ENCODE data around the gene GRIK1.

The GRIK1 gene

GRCh38 chr21:29914326-29914725, 25.5 kb downstream of the GRIK1 start:
- FAIRE-seq (no peak), DNase-seq (ENCODE audit: insufficient read length, low spot score) (no peak)

GRCh38 chr21:29909571-29909970, 30.2 kb downstream of the GRIK1 start:
- DNase-seq (ENCODE audit: insufficient read length, low spot score) = no peak
- no peak for FAIRE-seq

GRCh38 chr21:29904359-29905282, 35.2 kb downstream of the GRIK1 start:
- DNase-seq (ENCODE audit: insufficient read length, low spot score) = no peak
- FAIRE-seq = no peak

DNA sequence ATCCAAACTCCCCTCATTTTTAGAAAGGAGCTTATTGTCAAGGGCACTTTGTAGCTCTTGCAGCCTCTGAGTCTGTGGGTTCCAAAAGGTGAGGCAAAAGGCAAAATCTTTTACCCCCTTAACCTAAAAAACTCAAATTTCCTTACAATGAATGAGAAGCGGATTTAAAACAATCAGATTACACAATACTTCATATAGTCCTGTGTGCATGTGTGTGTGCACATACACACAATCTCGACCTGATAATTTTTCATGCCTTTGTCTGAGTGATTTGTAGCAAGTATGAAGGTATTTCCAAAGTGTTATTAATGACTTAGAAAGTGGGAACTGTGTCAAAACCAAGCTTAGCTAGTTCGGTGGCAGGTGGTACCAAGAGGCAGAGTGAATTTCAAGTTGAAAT, 42.9 kb downstream of the GRIK1 start:
- DNase-seq (ENCODE audit: insufficient read length, low spot score) (no peak), FAIRE-seq (no peak)

DNA sequence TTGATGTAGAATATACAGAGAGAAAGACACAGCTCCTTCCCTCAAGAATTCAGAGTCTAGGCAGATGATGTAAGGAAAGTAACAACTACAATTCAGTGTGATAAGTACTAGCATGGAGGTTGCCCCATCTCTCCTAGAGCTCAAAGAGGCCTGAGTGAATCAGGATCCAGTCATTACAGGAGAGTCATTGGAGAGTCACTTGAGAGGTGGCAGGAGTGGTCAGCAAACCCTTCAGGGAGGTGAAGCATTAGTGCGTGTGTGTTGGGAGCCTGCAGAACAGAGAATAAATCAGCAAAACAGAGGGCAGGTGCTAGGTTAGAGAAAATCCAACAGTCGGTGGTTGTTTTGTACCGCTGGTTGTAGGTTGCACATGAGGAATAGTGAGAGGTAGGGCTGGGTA, 46.1 kb downstream of the GRIK1 start:
- FAIRE-seq (no peak), DNase-seq (ENCODE audit: insufficient read length, low spot score) (no peak)

GRCh38 chr21:29892379-29892778, 47.4 kb downstream of the GRIK1 start:
- no peak for FAIRE-seq
- DNase-seq (ENCODE audit: insufficient read length, low spot score) = no peak

DNA sequence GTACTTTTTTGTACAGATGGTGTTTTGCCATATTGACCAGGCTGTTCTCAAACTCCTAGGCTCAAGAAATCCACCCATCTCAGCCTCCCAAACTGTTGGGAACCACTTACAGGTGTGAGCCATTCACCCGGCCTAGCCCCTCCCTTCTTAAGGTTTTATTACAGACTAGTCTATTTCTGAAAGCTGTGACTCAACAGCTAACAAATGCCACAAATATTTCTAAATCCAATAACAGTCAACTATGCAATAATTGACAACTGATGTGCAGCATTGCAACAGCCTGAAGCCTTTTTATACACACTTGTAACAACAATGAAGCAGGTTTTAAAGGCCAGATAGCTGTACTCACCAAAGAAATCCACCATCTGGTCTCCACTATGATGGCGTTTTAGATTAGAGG, 51.4 kb downstream of the GRIK1 start:
- DNase-seq (ENCODE audit: insufficient read length, low spot score) (no peak), FAIRE-seq (no peak)

DNA sequence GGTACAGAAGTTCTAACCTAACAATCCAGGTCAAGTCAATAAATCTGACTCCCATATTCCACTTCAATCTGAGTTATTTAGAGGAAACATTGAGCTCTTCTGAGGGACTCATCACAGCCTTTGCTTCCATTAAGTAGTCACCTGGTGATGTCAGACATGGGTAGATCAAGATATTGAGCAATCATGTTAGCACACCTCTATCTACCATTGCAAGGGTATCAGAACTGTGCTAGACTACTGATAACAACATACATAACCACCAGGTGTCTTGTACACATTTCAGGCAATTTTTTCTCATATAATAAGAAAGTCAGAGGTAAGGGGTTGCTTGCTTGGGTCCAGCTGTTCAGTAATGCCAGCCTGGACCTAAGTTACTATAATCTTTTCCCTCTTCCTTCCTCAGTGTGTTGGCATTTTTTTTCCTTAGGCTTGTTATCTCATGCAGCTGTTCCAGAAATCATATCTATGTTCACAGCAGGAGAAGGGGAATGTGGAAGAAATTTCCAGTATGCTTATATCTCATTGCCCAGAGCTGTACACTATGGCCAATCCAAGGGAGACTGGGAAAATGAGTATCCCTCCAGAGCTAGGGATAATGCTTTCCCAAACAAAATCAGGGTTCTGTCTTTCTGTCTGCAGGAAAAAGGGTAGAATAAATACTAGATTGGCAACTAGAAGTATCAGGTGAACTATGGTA, 52.3 kb downstream of the GRIK1 start:
- FAIRE-seq = no peak
- no peak for DNase-seq (ENCODE audit: insufficient read length, low spot score)

DNA sequence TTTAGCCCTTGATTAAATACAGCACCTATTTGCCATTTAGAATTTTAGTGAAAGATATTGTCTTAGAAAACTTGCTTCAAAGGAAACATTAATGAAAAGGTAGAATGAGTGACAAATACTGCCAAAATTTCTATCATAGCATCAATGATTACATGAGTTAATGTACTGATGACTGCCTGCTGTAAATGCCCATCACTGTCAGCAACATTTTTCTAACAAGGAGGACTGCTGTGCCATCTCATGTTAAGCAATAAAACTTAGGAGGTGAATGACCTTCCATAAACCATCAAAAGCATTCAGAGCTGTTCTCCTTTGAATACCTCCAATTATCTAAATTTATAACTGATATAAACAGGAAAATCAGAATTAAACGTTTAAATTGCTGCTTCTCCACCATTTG, 54.3 kb downstream of the GRIK1 start:
- DNase-seq (ENCODE audit: insufficient read length, low spot score) = no peak
- no peak for FAIRE-seq

DNA sequence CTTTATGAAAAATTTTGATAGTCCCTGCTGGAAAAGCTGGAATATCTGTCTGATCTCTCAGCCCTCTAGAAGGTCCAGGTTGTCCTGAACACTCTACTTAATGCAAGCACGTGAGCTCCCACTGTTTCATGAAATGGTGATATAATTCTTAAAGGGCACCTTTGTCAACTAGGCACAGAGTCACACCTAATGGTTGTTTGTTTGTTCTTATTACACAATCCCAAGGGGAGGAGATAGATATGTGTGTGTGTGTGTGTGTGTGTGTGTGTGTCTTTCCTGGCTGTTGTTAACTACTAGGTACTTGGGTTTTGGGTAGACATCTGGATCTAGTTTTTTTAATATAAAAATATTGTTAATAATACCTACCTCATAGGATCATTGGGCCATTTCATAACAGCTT, 63.9 kb downstream of the GRIK1 start:
- FAIRE-seq = no peak

GRCh38 chr21:29875036-29875716, 64.6 kb downstream of the GRIK1 start:
- no peak for DNase-seq (ENCODE audit: insufficient read length, low spot score)
- FAIRE-seq = no peak

More for the DNA sequence above, 63.9 kb downstream of the GRIK1 start:
- DNase-seq (ENCODE audit: insufficient read length, low spot score) = no peak

DNA sequence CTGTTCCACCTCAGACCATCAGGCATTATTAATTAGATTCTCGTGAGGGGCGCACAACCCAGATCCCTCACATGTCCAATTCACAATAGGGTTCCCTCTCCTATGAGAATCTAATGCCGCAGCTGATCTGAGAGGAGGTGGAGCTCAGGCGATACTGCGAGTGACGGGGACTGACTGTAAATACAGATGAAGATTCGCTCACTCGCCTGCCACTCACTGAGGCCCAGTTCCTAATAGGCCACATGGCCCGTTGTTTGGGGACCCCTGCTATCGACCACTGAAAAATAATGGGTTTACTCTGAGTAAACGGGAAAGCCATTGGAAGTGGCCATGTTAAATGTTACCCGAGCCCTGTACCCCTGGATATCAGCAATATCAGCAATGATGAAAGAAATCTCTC, 65.9 kb downstream of the GRIK1 start:
- no peak for DNase-seq (ENCODE audit: insufficient read length, low spot score)
- no peak for FAIRE-seq

DNA sequence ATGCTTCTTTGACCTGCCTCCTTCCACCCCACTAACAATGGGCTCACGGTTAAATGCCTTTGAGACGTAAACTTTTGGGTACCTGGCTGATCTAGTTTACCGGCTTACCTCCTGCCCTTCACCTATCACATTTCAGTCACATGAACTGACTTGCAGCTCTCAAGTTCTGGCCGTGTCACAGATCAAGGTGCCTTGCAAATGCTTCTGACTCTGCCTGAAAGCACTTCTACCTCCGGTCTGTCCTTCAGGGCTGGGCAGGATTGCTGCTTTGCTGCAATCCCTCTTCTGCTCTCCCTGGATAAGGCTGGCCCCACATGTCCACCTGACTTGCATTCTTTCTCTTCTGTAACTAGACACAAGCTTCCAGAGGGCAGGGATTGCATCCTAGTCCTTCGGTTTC, 69.0 kb downstream of the GRIK1 start:
- no peak for FAIRE-seq
- DNase-seq (ENCODE audit: insufficient read length, low spot score) = no peak

DNA sequence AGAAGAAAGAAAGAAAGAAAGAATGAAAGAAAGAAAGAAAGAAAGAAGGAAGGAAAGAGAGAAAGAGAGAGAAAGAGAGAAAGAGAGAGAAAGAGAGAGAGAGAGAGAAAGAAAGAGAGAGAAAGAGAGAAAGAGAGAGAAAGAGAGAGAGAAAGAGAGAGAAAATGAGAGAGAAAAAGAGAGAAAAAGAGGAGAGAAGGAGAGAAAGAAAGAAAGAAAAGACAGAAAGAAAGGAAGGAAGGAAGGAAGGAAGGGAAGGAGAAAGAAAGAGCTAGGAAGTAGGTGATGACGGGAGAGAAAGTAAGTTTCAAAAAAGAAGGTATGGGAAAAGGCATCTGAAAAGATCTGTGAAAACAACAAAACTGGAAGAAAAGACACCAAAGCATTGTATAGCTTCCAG, 72.0 kb downstream of the GRIK1 start:
- no peak for FAIRE-seq
- DNase-seq (ENCODE audit: insufficient read length, low spot score) = no peak

DNA sequence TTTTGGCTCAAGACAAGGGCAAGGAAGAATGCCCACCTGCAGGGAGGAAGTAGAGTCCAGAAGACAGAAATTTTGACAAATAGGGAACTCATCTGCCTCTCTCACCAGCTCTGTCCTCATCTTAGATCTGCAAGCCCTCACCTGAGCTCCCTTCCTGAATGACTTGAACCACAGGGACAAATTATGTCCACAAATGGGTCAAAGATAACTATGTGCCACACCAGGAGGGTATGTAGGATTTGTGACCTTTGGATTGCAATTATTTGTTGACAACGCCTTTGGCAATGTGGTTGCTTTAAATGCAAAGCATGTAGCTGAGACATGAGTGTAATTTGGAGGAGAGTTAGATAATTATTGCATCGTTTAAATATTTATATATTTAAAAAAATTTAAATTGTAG, 79.5 kb downstream of the GRIK1 start:
- no peak for FAIRE-seq
- DNase-seq (ENCODE audit: insufficient read length, low spot score) = no peak

GRCh38 chr21:29857150-29857549, 82.6 kb downstream of the GRIK1 start:
- FAIRE-seq (no peak), DNase-seq (ENCODE audit: insufficient read length, low spot score) (no peak)

DNA sequence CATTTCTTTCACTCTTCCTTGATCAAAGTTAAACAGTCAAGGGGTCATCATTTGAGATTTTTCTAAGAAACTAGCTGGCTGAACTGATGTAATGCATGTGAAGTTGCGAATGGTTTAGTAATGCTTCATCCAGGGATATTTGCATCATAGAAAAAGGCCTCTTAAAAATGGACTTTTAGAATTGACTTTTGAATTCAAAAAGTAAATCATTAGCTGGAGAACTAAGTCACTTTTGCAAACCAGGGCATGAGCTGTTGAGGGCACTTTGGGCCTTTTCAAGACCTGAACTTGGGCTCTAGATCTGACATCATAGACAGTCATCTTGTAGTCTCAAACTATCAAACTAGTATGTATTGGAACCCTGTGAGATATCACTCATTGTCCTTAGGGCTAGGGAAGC, 85.0 kb downstream of the GRIK1 start:
- no peak for FAIRE-seq
- DNase-seq (ENCODE audit: insufficient read length, low spot score) = no peak

DNA sequence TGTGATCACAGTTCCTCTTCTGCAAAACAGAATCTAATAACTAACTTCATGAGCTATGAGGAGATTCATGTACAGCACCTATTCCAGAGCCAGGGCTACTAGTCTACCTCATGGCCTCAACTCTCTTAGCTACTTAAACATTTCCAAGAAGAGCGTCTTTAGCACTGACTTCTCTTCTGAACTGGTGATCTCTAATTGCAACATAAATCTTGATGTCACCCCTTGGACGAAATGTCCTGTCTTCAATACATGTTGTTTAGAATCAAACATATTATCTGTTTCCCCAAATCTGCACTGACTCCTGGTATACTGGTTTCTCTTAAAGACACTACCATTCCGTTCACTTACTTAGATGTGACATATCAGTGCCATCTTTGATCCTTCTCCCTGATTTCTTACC, 88.2 kb downstream of the GRIK1 start:
- FAIRE-seq = no peak
- no peak for DNase-seq (ENCODE audit: insufficient read length, low spot score)

GRCh38 chr21:29849735-29850176, 90.0 kb downstream of the GRIK1 start:
- peak; percentile 81 for FAIRE-seq

DNA sequence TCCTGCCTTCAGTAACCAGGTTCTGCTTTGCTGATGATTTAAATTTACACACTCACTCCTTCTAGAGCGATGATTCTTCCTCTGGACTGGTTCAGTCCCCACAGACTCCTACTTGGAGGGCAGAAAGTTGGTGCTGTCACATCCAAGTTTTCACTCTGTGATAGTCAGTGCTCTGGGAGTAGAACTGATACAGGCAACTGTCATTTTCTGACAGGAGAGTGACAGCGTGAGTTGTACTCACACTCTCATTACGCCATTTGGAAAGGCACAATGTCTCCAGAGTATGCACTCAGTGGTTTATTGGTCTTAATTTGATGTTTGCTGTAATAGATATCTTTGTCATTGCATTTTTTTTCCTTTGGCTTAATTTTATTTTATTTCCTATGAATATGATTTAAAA, 96.0 kb downstream of the GRIK1 start:
- FAIRE-seq (no peak), DNase-seq (ENCODE audit: insufficient read length, low spot score) (no peak)

More at GRCh38 chr21:29849735-29850176, 90.0 kb downstream of the GRIK1 start:
- DNase-seq (ENCODE audit: insufficient read length, low spot score) = peak; percentile 23

DNA sequence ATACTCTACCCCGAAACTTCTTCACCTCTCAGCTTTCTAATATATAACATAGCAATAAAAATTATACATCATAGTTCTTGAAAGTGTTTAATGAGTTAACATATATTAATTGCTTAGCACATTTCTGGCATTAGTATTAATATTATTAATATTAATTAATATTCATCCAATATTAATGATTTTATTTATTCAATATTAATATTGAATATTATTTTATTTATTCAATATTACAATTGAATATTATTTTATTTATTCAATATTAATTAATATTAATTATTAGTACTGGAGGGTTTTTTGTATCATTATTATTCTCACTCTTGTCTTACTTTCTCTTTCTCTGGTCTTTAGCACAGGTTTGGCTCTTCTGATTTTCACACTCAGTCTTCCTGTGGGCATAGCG, 105.2 kb downstream of the GRIK1 start:
- no peak for FAIRE-seq
- DNase-seq (ENCODE audit: insufficient read length, low spot score) = no peak

Measured in GM19239 (cell line).